NCI-H2196 (cell line): ENCODE data around the gene GRIN3B.

Experiments
- DNase-seq: peaks from one replicate; lab custom pipeline; 2025; ENCODE audit not compliant: unreplicated experiment; lab: John Stamatoyannopoulos, UW

The GRIN3B gene

GRCh38 chr19:1006711-1007398 lies 6.6 kb downstream of the GRIN3B start:
- DNase-seq, result no peak

- no peak for DNase-seq
These were observed 7.4 kb downstream of the GRIN3B start for GRCh38 chr19:1007399-1008251.

- DNase-seq, result no peak
These were observed 8.2 kb downstream of the GRIN3B start for GRCh38 chr19:1008268-1009040.

GRCh38 chr19:1009041-1009980 lies 9.1 kb downstream of the GRIN3B start:
- DNase-seq, result no peak

- DNase-seq, result no peak
These were observed 9.8 kb downstream of the GRIN3B start for GRCh38 chr19:1009981-1010538.

- no peak for DNase-seq
These were observed 10.6 kb downstream of the GRIN3B start for GRCh38 chr19:1010586-1011510.

- no peak for DNase-seq
These were observed 11.7 kb downstream of the GRIN3B start for GRCh38 chr19:1011831-1012333.

- DNase-seq, result no peak
These were observed 12.1 kb downstream of the GRIN3B start for GRCh38 chr19:1012334-1012733.

- DNase-seq, result no peak
These were observed 13.0 kb downstream of the GRIN3B start for GRCh38 chr19:1013218-1013617.

- no peak for DNase-seq
These were observed 14.2 kb downstream of the GRIN3B start for GRCh38 chr19:1014161-1015060.

- DNase-seq, result no peak
These were observed 15.0 kb downstream of the GRIN3B start for GRCh38 chr19:1015061-1015781.

GRCh38 chr19:1015782-1016646 lies 15.8 kb downstream of the GRIN3B start:
- no peak for DNase-seq

- DNase-seq, result no peak
These were observed 16.5 kb downstream of the GRIN3B start for GRCh38 chr19:1016647-1017114.

GRCh38 chr19:1017115-1017905 lies 17.1 kb downstream of the GRIN3B start:
- no peak for DNase-seq

GRCh38 chr19:1017906-1018305 lies 17.7 kb downstream of the GRIN3B start:
- no peak for DNase-seq
